Panc1 (cell line): Measurements from ENCODE around the gene TNRC6C.

Experiments used
- POLR2AphosphoS5 ChIP-seq: IDR thresholded peaks from 2 replicates; pipeline ENCODE4 v1.6.1; 2012; ENCODE audit warnings: mild to moderate bottlenecking, low read depth, low read length, moderate library complexity
- SIN3A ChIP-seq: IDR thresholded peaks from 2 replicates; pipeline ENCODE4 v1.6.1; 2012; ENCODE audit warnings: low read depth, mild to moderate bottlenecking, low read length, moderate library complexity, borderline replicate concordance; ENCODE audit not compliant: insufficient read depth
- TF ChIP-seq, protein P1 (sequence below): fragments of 450-650 bp; IDR thresholded peaks from 2 replicates; pipeline ENCODE4 v1.5.1; 2017; ENCODE audit warnings: mild to moderate bottlenecking

DNA sequence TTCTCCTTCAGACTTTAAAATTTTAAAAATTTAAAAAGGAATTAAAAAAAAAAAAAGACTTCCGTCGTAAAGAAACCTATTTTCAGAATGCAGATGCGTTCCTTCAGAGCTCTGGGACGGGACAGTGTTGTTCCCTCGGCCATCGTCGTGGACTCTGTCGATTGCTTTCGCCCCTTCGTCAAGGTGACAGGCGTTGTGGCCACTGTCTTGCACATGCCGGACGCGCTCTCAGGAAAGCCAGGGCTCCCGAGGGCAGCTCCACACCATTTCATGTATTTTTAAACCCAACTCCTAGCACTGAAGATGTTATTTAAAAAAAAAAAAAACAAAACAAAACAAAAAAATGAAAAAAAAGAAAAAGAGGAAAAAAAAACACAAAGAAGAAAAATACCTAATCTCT, 147.7 kb downstream of the TNRC6C start:
- no peak for TF ChIP-seq POLR2AphosphoS5
- TF ChIP-seq, protein P1, sequence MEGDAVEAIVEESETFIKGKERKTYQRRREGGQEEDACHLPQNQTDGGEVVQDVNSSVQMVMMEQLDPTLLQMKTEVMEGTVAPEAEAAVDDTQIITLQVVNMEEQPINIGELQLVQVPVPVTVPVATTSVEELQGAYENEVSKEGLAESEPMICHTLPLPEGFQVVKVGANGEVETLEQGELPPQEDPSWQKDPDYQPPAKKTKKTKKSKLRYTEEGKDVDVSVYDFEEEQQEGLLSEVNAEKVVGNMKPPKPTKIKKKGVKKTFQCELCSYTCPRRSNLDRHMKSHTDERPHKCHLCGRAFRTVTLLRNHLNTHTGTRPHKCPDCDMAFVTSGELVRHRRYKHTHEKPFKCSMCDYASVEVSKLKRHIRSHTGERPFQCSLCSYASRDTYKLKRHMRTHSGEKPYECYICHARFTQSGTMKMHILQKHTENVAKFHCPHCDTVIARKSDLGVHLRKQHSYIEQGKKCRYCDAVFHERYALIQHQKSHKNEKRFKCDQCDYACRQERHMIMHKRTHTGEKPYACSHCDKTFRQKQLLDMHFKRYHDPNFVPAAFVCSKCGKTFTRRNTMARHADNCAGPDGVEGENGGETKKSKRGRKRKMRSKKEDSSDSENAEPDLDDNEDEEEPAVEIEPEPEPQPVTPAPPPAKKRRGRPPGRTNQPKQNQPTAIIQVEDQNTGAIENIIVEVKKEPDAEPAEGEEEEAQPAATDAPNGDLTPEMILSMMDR = no peak
- TF ChIP-seq SIN3A = no peak
